Measurements from ENCODE around the gene ESPN. TPM values are rescaled to one million over a fixed set of nuclear protein-coding genes. Genes with fewer than 3 reads are reported as not detected.

Gene ESPN
- total RNA-seq, 2 experiments from 2014 or later, result 0.14 to 0.55 TPM

GRCh38 chr1:6508816-6509189, 84.2 kb downstream of the ESPN start:
- Mint-ChIP-seq H3K27me3 (no peaks in the 10 kb centered on the region), H3K9me3 (ENCODE audit: low read depth) (no peaks in the 10 kb centered on the region), H3K4me3 (no peak overlapping the region), H3K36me3 (ENCODE audit: low read depth) (no peaks in the 10 kb centered on the region), H3K27ac (no peak overlapping the region), H3K4me1 (no peaks in the 10 kb centered on the region)
- POLR2A ChIA-PET, result no interaction called here
- DNase-seq (no peak), ATAC-seq (no peak)
- CTCF ChIA-PET, result interaction anchor here (1.1 kb wide), 1 partner anchor 14 kb away, joined by 3 read pairs; no protein-coding TSS in a partner anchor
- intact Hi-C loops (cut with DNase I, micrococcal nuclease), result no loop called here

GRCh38 chr1:6509220-6509918, 84.8 kb downstream of the ESPN start:
- POLR2A ChIA-PET, result no interaction called here
- Mint-ChIP-seq H3K27ac (no peak overlapping the region), H3K4me1 (no peaks in the 10 kb centered on the region), H3K27me3 (no peaks in the 10 kb centered on the region), H3K4me3 (no peak overlapping the region), H3K9me3 (ENCODE audit: low read depth) (no peaks in the 10 kb centered on the region), H3K36me3 (ENCODE audit: low read depth) (no peaks in the 10 kb centered on the region)
- no peak for ATAC-seq
- no peak for DNase-seq
- CTCF ChIA-PET, result interaction anchor here (1.1 kb wide), 1 partner anchor 13 kb away, joined by 3 read pairs; no protein-coding TSS in a partner anchor
- intact Hi-C loops (cut with DNase I, micrococcal nuclease), result no loop called here

GRCh38 chr1:6509919-6510291, 85.3 kb downstream of the ESPN start:
- no peaks in the 10 kb centered on the region for H3K27me3 Mint-ChIP-seq
- DNase-seq (no peak), ATAC-seq (no peak)
- H3K4me1 Mint-ChIP-seq, result no peaks in the 10 kb centered on the region
- ChIA-PET POLR2A (no interaction called here), CTCF (no interaction called here)
- H3K4me3 Mint-ChIP-seq, result no peak overlapping the region
- intact Hi-C loops (cut with DNase I, micrococcal nuclease), result no loop called here
- no peaks in the 10 kb centered on the region for H3K9me3 Mint-ChIP-seq (ENCODE audit: low read depth)
- H3K36me3 Mint-ChIP-seq (ENCODE audit: low read depth), result no peaks in the 10 kb centered on the region
- H3K27ac Mint-ChIP-seq, result no peak overlapping the region

- ChIA-PET CTCF (no interaction called here), POLR2A (no interaction called here)
- no peaks in the 10 kb centered on the region for H3K36me3 Mint-ChIP-seq (ENCODE audit: low read depth)
- no peak overlapping the region for H3K27ac Mint-ChIP-seq
- no peak for ATAC-seq
- H3K4me1 Mint-ChIP-seq, result no peaks in the 10 kb centered on the region
- intact Hi-C loops (cut with DNase I, micrococcal nuclease), result no loop called here
- no peaks in the 10 kb centered on the region for H3K27me3 Mint-ChIP-seq
- H3K4me3 Mint-ChIP-seq, result no peak overlapping the region
- no peaks in the 10 kb centered on the region for H3K9me3 Mint-ChIP-seq (ENCODE audit: low read depth)
- DNase-seq, result no peak
These were observed 85.9 kb downstream of the ESPN start for GRCh38 chr1:6510493-6510892.

Small RNA genes within 50 kb of the gene (microRNA-seq; reads per million reads assigned to microRNA genes)
- not detected for gene MIR4252 (ENCODE audit: borderline replicate concordance)

Other genes starting within 250 kb of the ESPN start
- gene CHD5, start 244.5 kb upstream of the ESPN start, total RNA-seq, result under 1 TPM; 0.25 to 0.76 TPM
- gene RPL22, start 225.2 kb upstream of the ESPN start, total RNA-seq, result 100 to 1,000 TPM; 392 to 475 TPM
- 10 to 100 TPM; 13.5 to 15.2 TPM for gene RNF207, start 218.7 kb upstream of the ESPN start, total RNA-seq
- 10 to 100 TPM; 31.9 to 35.4 TPM for gene ICMT, start 188.8 kb upstream of the ESPN start, total RNA-seq
- gene HES3, start 180.6 kb upstream of the ESPN start, total RNA-seq, result not detected
- under 1 TPM; 0.16 to 0.25 TPM for gene GPR153, start 163.7 kb upstream of the ESPN start, total RNA-seq
- gene ACOT7, start 31.0 kb upstream of the ESPN start, total RNA-seq, result 10 to 100 TPM; 93.8 to 99.2 TPM
- gene HES2, start 4.9 kb upstream of the ESPN start, total RNA-seq, result under 1 TPM in 1 of 2 experiments, not detected in 1; 0.05 TPM
- gene TNFRSF25, start 41.4 kb downstream of the ESPN start, total RNA-seq, result 10 to 100 TPM; 57.3 to 66.7 TPM
- 1 to 10 TPM in 1 of 2 experiments, under 1 TPM in 1; 0.76 to 1.1 TPM for gene PLEKHG5, start 66.9 kb downstream of the ESPN start, total RNA-seq
- gene NOL9, start 129.7 kb downstream of the ESPN start, total RNA-seq, result 10 to 100 TPM; 37.4 to 44.7 TPM
- gene TAS1R1, start 130.5 kb downstream of the ESPN start, total RNA-seq, result under 1 TPM in 1 of 2 experiments, not detected in 1; 0.07 TPM
- 10 to 100 TPM; 23.2 to 26.0 TPM for gene ZBTB48, start 155.2 kb downstream of the ESPN start, total RNA-seq
- 10 to 100 TPM; 12.4 to 15.7 TPM for gene KLHL21, start 178.1 kb downstream of the ESPN start, total RNA-seq
- gene PHF13, start 189.0 kb downstream of the ESPN start, total RNA-seq, result 10 to 100 TPM; 13.2 to 13.6 TPM
- 10 to 100 TPM; 19.4 to 22.1 TPM for gene THAP3, start 200.1 kb downstream of the ESPN start, total RNA-seq